Jurkat, Clone E6-1 (cell line): Measurements from ENCODE around the gene TERT.
"Not testable (repeated sequence)": the region's sequence is repeated elsewhere in the genome, so short reads cannot be mapped to it uniquely, and the experiment has no call there.

Experiments
- DNase-seq: peaks from one replicate; pipeline ENCODE4 v3.0.0-alpha.2; 2011; ENCODE audit warnings: low read depth, low spot score
- H3K4me3 ChIP-seq: 2 replicates; pipeline ENCODE4 v1.5.1; 2011; ENCODE audit warnings: mild to moderate bottlenecking, low read length, control low read depth, moderate library complexity

The TERT gene

DNA sequence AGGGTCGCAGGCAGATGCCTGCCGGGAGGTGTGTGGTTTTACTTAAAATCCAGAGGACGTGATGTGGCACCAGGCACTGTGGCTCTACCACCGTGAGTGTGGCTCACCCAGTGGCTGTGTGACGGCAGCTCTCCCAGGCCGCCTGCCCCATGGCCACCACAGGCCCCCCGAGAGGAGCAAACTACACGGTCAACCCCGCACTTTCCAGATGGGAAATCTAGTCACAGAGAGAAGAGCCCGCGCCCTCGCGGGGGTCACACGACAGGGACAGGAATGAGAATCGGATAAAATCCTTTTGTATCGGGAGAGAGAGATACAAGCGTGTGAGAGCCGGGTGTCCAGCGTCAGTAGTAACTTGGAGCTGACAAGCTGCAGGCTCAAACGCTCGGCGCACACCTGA lies 24.4 kb downstream of the TERT start:
- DNase-seq: no peak

DNA sequence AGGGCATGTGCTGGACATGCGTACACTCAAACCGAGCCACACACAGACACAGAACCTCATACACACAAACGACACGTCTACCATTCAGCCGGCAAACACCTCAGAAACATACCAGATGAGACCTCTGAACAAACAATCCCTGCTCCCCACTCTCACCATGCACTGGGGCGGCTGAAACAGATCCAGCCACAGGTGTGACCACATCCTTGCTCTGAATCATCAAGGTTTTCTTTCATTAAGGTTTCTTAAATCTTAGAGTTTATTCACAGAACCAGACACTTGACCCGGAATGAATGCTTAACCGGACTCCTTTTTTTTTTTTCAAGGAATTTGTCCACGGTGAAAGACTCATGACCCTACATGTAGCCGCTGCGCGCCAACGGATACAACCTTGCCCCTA lies 26.2 kb downstream of the TERT start:
- peak; percentile 55 for DNase-seq
- H3K4me3 ChIP-seq: no peak overlapping the region

More for the DNA sequence above, 24.4 kb downstream of the TERT start:
- H3K4me3 ChIP-seq: no peak overlapping the region

DNA sequence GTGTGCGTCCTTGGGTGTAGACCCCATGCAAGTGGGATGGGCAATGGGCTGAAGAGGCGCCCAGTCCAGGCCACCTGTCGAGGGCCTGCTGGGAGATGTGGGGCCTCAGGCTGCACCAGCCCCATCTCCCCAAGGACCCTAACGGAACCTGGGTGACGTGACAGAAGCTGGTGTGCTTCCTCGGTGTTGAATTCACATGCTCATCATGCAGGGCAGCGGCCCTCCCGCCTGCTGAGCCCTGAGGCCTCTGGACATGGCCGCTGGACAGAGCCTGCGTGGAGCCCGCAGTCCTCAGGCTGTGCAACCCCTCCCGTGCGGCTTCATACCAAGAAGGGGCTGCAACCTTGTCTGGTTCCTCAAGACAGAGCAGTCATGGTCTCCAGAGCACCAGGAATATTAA lies 26.8 kb downstream of the TERT start:
- no peak for DNase-seq
- no peak overlapping the region for H3K4me3 ChIP-seq

DNA sequence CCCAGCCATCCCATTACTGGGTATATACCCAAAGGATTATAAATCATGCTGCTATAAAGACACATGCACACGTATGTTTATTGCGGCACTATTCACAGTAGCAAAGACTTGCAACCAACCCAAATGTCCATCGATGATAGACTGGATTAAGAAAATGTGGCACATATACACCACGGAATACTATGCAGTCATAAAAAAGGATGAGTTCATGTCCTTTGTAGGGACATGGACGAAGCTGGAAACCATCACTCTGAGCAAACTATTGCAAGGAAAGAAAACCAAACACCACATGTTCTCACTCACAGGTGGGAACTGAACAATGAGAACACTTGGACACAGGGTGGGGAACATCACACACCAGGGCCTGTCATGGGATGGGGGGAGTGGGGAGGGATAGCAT lies 27.4 kb downstream of the TERT start:
- DNase-seq, H3K4me3 ChIP-seq: not testable (repeated sequence)

DNA sequence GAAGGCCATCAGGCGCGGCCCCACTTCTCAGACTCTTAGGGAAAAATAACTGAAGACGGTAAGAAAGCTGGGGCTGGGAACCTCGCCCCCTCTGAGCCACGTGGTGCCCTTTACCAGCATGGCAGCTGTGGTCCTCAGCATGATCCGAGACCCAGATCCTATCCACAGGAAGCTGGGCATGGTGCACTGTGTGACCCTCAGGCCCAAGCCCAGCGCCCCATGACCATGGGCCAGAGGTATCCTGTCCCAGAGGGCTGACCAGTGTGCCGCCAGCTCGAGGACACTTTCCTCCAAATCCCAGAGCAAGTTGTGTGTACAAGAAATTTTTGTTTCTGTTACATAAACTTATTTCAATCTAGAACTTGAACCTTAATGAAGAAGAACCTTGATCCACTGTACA lies 28.1 kb downstream of the TERT start:
- DNase-seq: no peak
- no peak overlapping the region for H3K4me3 ChIP-seq

DNA sequence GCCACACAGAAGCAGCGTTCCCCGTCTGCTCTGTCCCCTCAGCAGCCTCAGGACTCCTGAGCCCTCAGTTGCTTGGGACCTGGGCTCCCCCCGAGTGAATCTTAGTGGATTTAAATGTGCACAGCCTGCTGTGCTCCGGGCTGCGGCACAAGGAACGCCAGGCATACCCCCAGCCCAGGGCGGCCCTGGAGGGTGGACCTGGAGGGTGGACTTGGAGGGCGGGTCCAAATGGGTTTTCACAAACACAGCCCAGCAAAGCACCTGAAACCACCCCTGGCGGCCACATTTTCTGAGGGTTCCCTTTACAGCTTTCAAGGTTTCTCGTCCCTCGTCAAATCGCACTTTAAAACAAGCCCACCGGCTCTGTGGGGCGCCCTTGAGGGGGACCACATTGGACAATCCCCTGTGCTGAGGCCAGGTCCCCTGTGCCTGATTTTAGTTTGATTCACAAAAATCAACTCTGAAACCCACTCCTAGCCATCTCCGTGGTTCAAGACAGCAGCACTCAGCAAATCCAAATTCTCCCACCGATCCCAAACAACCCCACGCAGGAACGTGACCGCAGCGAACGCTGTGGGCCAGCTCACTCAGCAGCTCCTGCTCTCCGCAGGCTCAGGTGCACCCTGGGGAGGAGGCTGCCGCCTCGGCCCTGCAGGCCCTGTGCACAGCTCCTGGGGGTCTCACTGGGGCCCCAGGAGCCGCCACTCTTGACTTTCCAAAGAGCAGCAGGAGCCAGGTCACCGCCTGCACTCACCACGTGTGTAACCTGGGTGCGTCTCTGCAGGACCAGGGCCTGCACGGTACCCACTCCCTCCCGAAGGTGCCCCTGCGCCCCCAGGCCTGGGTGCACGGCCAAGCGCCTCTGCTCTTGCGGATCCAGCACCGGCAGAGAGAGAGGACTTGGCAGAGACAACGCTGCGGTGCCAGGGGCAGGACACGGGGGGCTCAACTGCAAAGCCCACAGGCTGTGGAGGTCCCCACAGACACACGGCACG lies 29.1 kb downstream of the TERT start:
- H3K4me3 ChIP-seq: no peak overlapping the region
- no peak for DNase-seq

DNA sequence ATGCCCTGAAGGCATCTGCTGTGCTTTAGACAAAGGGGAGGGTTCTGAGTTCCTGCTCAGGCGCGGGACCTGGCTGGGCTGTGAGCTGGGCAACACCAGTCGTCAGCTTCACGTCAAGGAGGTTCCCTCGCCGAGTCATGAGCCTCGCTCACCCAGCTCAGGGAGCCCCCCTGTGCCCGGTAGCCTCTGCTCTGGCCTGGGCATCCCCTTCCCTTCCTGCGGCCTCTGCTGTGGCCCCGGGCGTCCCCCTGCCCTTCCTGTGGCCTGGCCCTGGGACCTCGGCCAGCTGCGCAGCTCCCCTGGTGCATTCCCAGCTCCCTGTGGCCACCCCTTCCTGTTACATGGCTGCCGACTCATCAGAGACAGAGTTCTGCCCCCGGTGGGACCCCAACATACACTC lies 29.8 kb downstream of the TERT start:
- no peak for DNase-seq
- H3K4me3 ChIP-seq: no peak overlapping the region

DNA sequence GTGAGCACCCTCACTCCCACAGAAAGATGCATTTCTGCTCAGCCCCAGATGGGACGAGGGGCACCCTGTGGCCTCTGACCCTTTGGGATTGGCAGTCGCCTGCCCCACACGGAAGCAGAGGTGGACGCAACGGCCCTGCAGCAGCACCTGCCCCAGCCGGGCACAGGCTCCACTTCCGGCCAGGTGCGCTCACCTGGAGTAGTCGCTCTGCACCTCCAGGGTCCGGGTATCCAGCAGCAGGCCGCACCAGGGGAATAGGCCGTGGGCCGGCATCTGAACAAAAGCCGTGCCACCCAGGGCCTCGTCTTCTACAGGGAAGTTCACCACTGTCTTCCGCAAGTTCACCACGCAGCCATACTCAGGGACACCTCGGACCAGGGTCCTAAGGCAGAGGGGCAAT lies 30.7 kb downstream of the TERT start:
- H3K4me3 ChIP-seq: no peak overlapping the region
- DNase-seq: no peak

DNA sequence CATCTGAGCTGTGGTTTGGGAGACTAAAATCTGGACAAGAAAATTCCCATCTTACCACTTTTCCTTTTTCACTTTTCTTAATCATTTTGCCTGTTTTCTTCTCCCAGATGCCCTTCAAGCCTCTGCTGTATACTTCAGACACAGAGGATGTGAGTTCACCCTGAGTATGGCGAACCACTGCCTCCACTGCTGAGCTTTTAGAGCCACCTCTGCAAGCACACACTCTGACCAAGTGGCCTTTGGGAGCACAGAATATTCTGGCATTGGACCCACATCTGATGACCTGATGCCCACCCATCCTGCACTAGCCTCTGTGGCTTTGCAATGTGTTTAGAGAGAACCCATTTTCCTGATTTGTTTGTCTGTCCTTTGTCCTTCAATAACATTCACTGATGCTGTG lies 32.5 kb downstream of the TERT start:
- DNase-seq: no peak
- H3K4me3 ChIP-seq: no peak overlapping the region

DNA sequence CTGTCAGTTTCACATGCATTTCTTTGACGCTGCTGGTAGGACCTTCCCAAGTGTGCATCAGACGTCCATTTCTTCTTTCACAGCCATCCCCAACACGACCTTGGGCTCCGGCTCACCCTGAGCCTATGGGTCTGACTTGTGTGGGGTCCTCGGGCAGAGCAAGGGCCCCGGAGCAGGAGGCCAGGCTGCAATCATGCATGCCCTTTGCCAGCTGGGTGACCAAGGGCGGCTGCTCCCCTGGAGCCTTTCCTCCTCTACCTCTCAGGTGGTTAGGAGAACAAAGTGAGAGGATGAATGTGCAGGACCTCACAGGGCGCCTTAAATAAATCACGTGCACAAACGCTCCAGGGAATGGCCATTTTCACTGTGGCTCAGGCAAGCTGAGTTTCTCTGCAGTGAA lies 33.2 kb downstream of the TERT start:
- no peak for DNase-seq
- H3K4me3 ChIP-seq: no peak overlapping the region

DNA sequence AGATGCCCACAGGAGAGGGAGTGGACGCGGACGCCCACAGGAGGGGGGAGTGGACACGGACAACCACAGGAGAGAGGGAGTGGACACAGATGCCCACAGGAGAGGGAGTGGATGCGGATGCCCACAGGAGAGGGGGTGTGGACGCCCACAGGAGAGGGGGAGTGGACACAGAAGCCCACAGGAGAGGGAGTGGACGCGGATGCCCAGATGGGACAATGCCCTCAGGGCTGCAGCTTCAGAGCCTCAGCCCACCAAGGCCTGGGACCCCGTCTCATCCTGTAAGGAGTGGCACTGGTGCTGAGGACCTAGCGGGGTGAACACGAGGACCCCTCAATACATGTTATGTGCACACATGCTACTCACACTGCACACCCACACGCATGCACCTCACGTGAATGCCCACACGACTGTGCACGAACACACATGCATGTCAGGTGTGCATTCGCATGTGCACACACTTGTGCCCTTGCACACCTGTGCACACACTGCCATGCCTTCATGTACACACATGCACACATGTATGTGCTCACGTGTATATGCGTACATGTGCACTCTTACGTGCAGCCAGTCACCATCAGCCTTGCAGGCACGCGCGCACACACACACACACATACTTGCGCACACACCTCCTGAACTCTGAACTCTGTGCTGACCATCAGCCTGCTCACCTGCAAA lies 34.9 kb downstream of the TERT start:
- DNase-seq: no peak

DNA sequence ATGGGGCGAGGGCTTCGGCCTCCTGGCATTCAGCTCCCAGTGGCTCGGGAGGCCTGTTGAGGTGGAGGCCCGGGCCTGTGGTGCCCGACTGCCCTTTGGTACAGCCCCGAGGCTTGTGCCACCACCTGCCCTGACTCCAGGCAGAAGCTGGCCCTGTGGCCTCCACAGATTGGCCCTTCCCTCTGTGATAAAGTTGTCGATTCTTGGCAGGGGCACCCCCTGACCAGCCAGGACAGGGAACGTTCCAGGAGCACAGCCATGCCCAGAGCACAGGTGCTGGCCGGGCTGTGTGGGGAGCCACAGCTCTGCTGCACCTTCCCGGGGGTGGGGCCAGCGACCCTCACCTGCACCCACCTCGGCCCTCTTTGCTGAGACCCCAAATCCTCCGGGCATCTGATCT lies 37.0 kb downstream of the TERT start:
- DNase-seq: no peak
- H3K4me3 ChIP-seq: no peak overlapping the region

More for the DNA sequence above, 34.9 kb downstream of the TERT start:
- no peak overlapping the region for H3K4me3 ChIP-seq

DNA sequence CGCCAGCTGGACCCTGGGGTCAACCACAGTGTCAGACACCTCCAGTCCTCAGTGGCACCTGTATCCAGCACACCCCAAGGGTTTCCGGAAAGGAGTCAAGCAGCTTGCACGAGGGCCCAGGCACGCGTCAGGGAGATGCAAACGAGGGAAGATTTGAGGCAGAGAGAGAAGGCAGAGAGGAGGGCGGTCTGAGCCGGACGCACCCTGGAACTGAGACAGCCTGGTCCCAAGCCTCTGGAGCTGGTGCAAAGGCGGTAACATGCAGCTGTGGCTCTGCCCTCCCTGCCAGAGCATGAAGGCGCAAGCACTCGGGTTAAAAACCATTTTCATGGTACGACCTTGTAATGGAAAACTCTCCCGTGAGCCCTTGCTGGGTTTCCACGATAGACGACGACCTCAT lies 37.5 kb downstream of the TERT start:
- no peak overlapping the region for H3K4me3 ChIP-seq
- DNase-seq: no peak

DNA sequence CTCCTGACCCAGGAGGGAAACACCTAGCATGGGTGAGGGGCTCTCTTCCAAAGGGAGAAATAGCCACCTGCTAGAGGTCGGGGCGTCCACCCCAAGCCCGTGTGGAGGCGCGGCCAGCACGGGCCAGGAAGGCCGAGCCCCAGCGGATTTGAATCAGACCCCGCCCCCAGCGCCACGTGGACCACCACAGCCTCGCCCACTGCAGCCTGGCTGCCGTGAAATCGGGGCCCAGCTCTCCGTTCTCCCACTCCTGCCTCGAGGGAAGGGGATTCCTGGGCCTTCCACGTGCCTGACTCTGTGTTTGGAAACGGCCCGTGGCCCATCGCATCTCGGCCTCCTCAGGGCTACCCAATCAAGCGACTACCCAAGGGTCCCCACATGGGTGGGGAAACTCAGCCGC lies 38.1 kb downstream of the TERT start:
- no peak for DNase-seq
- H3K4me3 ChIP-seq: no peak overlapping the region

DNA sequence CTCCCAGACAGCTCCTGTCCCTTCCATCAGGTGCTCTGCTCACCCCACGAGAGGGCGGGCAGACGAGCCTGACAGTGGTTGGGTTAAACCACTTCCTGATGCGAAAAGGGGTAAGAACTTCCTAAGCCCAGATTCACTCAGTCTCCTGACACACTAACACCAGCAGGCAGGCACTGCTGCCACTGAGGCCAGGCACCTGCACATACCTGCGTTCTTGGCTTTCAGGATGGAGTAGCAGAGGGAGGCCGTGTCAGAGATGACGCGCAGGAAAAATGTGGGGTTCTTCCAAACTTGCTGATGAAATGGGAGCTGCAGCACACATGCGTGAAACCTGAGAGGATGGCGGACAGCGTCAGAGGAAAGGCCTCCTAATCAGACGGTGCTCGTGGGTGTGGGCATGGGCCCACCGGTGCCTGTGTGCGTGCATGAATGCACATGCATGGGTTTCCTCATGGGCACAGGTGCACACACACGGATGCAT lies 39.7 kb downstream of the TERT start:
- H3K4me3 ChIP-seq: peak overlapping the region; percentile 25
- peak; percentile 93 for DNase-seq

DNA sequence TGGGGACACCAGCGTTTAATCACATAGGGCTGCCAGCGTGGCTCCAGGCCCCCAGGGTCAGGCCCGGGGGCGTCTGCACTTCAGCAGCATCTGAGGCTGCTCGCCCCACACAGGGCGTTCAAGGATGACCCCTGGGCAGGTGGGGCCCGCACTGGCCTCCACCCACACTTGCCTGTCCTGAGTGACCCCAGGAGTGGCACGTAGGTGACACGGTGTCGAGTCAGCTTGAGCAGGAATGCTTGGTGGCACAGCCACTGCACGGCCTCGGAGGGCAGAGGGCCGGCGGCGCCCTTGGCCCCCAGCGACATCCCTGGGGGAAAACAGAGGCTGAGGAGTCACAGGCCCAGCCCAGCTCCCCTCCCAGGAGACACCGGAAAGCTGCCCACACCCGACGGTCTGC lies 40.7 kb downstream of the TERT start:
- no peak for DNase-seq
- no peak overlapping the region for H3K4me3 ChIP-seq

DNA sequence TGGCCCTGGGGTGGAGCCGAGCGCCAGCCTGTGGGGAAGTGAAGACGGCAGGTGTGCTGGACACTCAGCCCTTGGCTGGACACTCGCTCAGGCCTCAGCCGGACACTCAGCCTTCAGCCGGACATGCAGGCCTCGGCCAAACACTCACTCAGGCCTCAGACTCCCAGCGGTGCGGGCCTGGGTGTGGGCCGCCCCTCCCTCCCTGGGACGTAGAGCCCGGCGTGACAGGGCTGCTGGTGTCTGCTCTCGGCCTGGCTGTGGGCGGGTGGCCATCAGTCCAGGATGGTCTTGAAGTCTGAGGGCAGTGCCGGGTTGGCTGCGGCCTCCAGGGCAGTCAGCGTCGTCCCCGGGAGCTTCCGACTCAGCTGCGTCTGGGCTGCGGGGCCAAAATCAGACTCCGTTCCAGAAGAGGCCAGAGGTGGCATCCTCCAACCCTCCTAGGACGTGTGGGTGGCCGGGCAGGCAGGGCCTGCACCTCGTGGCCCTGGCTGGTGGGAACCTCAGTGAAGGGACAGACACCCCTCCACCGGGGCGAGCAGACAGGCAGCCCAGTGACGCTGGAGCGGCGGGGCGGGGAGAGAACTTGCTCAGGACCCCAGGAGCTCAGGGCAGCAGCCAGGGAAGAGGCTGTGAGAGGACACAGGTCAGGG lies 41.3 kb downstream of the TERT start:
- DNase-seq: no peak

DNA sequence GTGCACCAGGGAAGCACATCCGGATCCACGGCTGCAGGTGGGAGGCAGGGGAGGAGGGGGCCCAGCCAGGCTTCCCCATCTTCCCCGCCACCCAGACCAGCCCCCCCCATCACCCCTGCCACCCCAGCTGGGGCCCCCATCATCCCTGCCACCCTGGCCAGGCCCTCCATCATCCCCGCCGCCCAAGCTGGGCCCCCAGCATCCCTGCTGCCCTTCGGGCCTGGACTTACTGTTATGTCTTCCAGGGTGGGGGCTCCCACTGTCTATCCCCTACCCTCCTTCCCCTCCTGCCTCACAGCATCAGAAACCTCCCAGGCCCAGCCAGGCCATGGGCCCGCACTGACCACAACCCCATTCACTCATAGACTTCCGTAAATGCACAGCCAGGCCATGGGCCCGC lies 42.2 kb downstream of the TERT start:
- no peak for DNase-seq
- no peak overlapping the region for H3K4me3 ChIP-seq

More for the DNA sequence above, 41.3 kb downstream of the TERT start:
- no peak overlapping the region for H3K4me3 ChIP-seq

DNA sequence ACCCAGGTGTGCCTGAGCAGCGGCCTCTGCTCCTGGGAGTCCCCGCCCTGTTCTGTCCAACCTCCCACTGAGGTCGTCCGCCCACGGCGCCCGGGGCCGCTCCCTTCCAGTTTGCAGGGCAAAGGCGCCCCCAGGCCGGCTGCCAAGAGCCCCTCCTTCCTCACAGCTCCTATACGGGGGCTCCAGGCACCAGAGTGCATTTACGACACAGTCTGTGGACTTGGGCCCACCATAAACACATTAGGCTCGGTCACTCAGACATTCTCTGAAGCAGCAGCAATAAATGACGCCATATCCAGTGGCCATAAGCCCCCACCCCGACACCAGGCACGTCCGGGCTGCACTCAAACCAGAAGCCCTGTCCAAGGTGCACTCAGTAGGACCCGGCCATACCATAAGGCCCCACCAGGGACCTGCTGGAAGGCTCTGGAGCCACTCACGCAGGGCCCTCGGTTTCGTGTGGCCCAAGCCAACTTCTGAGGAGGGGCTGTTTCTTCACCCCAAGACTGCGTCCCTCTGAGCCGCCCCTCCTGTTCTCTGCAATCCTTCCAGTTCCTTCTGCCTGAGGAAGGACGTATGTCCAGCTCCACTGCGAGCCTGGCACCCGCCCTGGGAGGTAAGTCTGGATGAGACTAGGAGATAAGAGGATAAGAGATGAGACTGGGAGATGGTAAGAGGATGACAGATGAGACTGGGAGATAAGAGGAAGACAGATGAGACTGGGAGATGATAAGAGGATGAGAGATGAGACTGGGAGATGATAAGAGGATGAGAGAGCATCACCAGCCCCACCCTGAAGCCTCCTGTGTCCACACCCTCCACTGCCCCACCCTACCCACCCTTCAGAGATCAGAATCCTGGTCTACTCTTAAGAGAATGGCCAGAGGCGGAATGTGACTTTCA lies 42.9 kb downstream of the TERT start:
- DNase-seq: no peak
- no peak overlapping the region for H3K4me3 ChIP-seq
